Activated B cell treated with CpG ODN at 0.5 μM for 24 hours (primary cell): ENCODE results near the gene EGR4. TPM values are rescaled to one million over a fixed set of nuclear protein-coding genes. Genes with fewer than 3 reads are reported as not detected.

Experiments
- ATAC-seq: fragments of 200-7000 bp; cut with Tn5 transposase; one replicate; pipeline ENCODE4 v1.10.0; 2021; ENCODE audit warnings: low read depth, mild to moderate bottlenecking, moderate library complexity
- CTCF ChIA-PET: fragments of 350-600 bp; sonication (Branson Sonifier 250); formaldehyde crosslinking; loops from one replicate; lab custom pipeline; 2021; ENCODE audit warnings: antibody characterized with exemption; lab: Charles Lee
- POLR2A ChIA-PET: fragments of 350-600 bp; sonication (Branson Sonifier 250); formaldehyde crosslinking; loops from one replicate; lab custom pipeline; 2021; ENCODE audit warnings: antibody characterized with exemption; lab: Charles Lee
- DNase-seq: peaks from one replicate; pipeline ENCODE4 v3.0.0; 2022
- H3K27ac Mint-ChIP-seq: one replicate; pipeline ENCODE4 v1.8.0; 2020; ENCODE audit warnings: mixed read lengths
- H3K27me3 Mint-ChIP-seq: one replicate; pipeline ENCODE4 v1.8.0; 2021; ENCODE audit warnings: mixed read lengths
- H3K36me3 Mint-ChIP-seq: one replicate; pipeline ENCODE4 v1.8.0; 2021; ENCODE audit warnings: low read depth, mixed read lengths
- H3K4me1 Mint-ChIP-seq: one replicate; pipeline ENCODE4 v1.8.0; 2021; ENCODE audit warnings: mixed read lengths
- H3K4me3 Mint-ChIP-seq: one replicate; pipeline ENCODE4 v1.8.0; 2020; ENCODE audit warnings: mild to moderate bottlenecking, mixed read lengths
- H3K9me3 Mint-ChIP-seq: one replicate; pipeline ENCODE4 v1.8.0; 2020; ENCODE audit warnings: mixed read lengths
- intact Hi-C: fragments of 100-400 bp; cut with micrococcal nuclease; formaldehyde crosslinking; loops from one replicate; pipeline ENCODE4 v1.15.1; 2024
- total RNA-seq: library from RNA; stranded (reverse); gene quantifications from 2 replicates; pipeline ENCODE4 v1.2.3, GENCODE V29; 2022
- TF ChIP-seq, protein P1 (sequence below): fragments of 200-600 bp; IDR thresholded peaks from one replicate; pipeline ENCODE4 v1.8.0; 2022; ENCODE audit warnings: antibody characterized with exemption, mild to moderate bottlenecking

The EGR4 gene
- total RNA-seq, 1 donor from 2014 or later = not detected

DNA sequence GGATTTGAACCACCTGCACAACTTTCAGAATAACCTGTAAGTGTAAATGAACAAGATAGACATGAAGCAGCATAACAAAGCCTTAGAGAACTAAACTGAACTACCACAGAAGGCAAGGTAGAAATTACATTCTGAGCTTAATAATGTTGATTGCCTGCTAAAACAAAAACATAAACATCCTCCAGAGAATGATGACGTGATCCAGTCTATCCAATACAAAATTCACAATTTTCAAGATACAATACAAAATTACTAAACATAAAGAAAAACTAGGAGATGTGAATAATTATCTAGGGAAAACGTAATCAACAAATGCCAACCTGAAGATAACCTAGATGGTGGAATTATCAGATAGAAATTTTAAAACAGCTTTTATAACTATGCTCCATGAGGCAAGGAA is 40.7 kb upstream of the EGR4 start:
- ChIA-PET POLR2A (no interaction called here), CTCF (no interaction called here)
- DNase-seq (no peak), ATAC-seq (no peak)
- Mint-ChIP-seq H3K4me1 (peaks cover 8% of the 10 kb centered on the region), H3K9me3 (peaks cover 3% of the 10 kb centered on the region), H3K27ac (no peak overlapping the region), H3K27me3 (peaks cover 15% of the 10 kb centered on the region), H3K36me3 (no peaks in the 10 kb centered on the region), H3K4me3 (no peak overlapping the region)
- intact Hi-C loops = no loop called here
- TF ChIP-seq, protein P1, sequence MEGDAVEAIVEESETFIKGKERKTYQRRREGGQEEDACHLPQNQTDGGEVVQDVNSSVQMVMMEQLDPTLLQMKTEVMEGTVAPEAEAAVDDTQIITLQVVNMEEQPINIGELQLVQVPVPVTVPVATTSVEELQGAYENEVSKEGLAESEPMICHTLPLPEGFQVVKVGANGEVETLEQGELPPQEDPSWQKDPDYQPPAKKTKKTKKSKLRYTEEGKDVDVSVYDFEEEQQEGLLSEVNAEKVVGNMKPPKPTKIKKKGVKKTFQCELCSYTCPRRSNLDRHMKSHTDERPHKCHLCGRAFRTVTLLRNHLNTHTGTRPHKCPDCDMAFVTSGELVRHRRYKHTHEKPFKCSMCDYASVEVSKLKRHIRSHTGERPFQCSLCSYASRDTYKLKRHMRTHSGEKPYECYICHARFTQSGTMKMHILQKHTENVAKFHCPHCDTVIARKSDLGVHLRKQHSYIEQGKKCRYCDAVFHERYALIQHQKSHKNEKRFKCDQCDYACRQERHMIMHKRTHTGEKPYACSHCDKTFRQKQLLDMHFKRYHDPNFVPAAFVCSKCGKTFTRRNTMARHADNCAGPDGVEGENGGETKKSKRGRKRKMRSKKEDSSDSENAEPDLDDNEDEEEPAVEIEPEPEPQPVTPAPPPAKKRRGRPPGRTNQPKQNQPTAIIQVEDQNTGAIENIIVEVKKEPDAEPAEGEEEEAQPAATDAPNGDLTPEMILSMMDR = no peak

DNA sequence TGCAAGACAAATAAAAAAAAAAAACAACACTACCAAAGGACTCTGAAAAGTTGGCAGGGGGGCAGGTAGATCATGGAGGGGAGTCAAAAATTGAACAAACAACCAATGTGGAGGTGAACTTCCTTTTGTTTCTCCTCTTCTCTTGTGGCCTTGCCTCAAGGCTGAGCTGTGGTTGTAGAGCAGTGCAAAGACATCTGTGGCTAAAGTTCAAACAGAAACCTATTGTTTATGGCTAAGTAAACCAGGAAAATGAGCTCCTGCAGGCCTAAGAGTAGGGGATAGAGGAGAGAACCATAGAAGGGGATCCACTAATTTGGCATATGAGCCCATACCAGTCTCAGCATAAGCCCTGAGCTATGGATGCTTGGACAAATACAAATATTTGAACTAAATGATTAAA is 40.2 kb upstream of the EGR4 start:
- Mint-ChIP-seq H3K4me3 (no peak overlapping the region), H3K9me3 (peaks cover 3% of the 10 kb centered on the region), H3K4me1 (peaks cover 8% of the 10 kb centered on the region), H3K27me3 (peaks cover 16% of the 10 kb centered on the region), H3K36me3 (no peaks in the 10 kb centered on the region), H3K27ac (no peak overlapping the region)
- TF ChIP-seq, protein P1 = no peak
- ATAC-seq (no peak), DNase-seq (no peak)
- intact Hi-C loops = no loop called here
- CTCF ChIA-PET = no interaction called here
- POLR2A ChIA-PET = no interaction called here

DNA sequence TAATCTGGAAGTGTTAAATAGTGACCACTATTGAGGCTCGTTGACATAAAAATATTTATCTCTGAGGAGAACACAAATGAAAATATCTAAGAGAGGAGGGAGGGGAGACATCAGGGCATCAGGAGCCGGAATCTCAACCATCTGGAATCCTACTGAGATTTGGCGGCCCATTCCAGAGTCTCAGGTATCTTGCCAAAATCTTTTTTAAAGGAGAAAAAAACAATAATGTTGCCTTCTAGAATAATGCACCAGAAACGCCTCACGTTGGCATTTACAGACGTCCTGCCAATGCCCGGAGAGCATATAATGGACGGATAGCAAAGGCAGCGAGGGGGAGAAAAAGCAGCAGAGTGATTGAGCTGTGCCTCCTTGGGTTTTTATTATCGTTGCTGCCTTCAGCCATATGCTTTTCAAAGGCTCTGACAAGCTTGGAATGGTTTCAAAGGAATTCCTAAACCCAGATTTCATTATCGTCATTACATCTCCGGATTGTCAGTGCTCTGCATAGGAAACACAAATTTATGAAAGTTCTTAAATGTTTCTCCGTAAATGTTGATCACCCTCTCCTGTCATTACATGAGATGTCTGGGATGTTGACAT is 30.9 kb upstream of the EGR4 start:
- TF ChIP-seq, protein P1 = no peak
- H3K36me3 Mint-ChIP-seq = no peaks in the 10 kb centered on the region
- H3K4me3 Mint-ChIP-seq = no peak overlapping the region
- ATAC-seq (no peak), DNase-seq (no peak)
- H3K27ac Mint-ChIP-seq = no peak overlapping the region
- intact Hi-C loops = no loop called here
- ChIA-PET CTCF (no interaction called here), POLR2A (no interaction called here)
- H3K4me1 Mint-ChIP-seq = no peaks in the 10 kb centered on the region
- H3K27me3 Mint-ChIP-seq = peaks cover 31% of the 10 kb centered on the region
- H3K9me3 Mint-ChIP-seq = peaks cover 3% of the 10 kb centered on the region

GRCh38 chr2:73323551-73323950 is 30.2 kb upstream of the EGR4 start:
- TF ChIP-seq, protein P1 = no peak
- ChIA-PET CTCF (no interaction called here), POLR2A (interaction anchor here (0.6 kb wide), 1 partner anchor 670 kb away, joined by 3 read pairs; no protein-coding TSS in a partner anchor)
- Mint-ChIP-seq H3K9me3 (peaks cover 3% of the 10 kb centered on the region), H3K4me1 (no peaks in the 10 kb centered on the region), H3K27ac (no peak overlapping the region), H3K36me3 (no peaks in the 10 kb centered on the region), H3K4me3 (no peak overlapping the region), H3K27me3 (peaks cover 31% of the 10 kb centered on the region)
- ATAC-seq (no peak), DNase-seq (no peak)
- intact Hi-C loops = no loop called here

DNA sequence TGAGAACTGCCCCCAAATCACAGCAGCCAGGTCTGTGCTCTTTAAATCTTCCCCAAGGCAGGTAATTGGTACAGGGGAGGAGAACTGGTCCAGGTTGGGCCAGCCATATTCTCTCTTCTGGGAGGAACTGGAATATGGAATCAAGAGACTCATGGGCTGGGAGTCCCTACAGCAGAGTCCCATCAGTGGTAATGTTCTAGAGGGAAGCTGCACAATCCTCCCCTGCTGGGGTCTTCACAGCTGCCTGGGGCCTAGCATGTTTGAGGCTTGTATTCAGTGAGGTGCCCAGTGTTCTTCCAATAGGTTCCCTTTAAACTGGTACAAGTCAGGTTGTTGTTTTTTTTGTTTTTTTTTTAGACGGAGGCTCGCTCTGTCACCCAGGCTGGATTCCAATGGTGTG is 21.1 kb upstream of the EGR4 start:
- TF ChIP-seq, protein P1 = no peak
- no peak for ATAC-seq
- no peaks in the 10 kb centered on the region for H3K36me3 Mint-ChIP-seq

More for the DNA sequence above, 21.1 kb upstream of the EGR4 start:
- DNase-seq = no peak
- peaks cover 28% of the 10 kb centered on the region for H3K27me3 Mint-ChIP-seq
- ChIA-PET CTCF (no interaction called here), POLR2A (no interaction called here)
- H3K4me1 Mint-ChIP-seq = no peaks in the 10 kb centered on the region
- no peak overlapping the region for H3K27ac Mint-ChIP-seq
- no peak overlapping the region for H3K4me3 Mint-ChIP-seq
- H3K9me3 Mint-ChIP-seq = peaks cover 7% of the 10 kb centered on the region
- intact Hi-C loops = no loop called here
